H9 (cell line): ENCODE results near the gene TRPM4. TPM values are rescaled to one million over a fixed set of nuclear protein-coding genes. Genes with fewer than 3 reads are reported as not detected.
"Not testable (repeated sequence)": the region's sequence is repeated elsewhere in the genome, so short reads cannot be mapped to it uniquely, and the experiment has no call there.

ENCODE experiments used
- DNase-seq: peaks from one replicate; pipeline ENCODE4 v3.0.0-alpha.2; 2017
- H2AFZ ChIP-seq: one replicate; pipeline ENCODE4 v1.6.1; 2013; ENCODE audit warnings: mild to moderate bottlenecking, low read length, control low read depth, moderate library complexity
- H2AK5ac ChIP-seq: 2 replicates; pipeline ENCODE4 v1.6.1; 2013; ENCODE audit warnings: low read length, control low read depth, mixed read lengths; ENCODE audit not compliant: insufficient read length
- H2BK120ac ChIP-seq: one replicate; pipeline ENCODE4 v1.6.1; 2013; ENCODE audit warnings: low read depth, mild to moderate bottlenecking, low read length, control low read depth, inconsistent platforms; ENCODE audit not compliant: poor library complexity, severe bottlenecking
- H2BK12ac ChIP-seq: 2 replicates; pipeline ENCODE4 v1.6.1; 2013; ENCODE audit warnings: low read length, control low read depth, mixed read lengths, low read depth; ENCODE audit not compliant: insufficient read length
- H2BK15ac ChIP-seq: 2 replicates; pipeline ENCODE4 v1.6.1; 2013; ENCODE audit warnings: low read depth, low read length, control low read depth
- H2BK20ac ChIP-seq: one replicate; pipeline ENCODE4 v1.6.1; 2013; ENCODE audit warnings: low read depth, mild to moderate bottlenecking, low read length, control low read depth, inconsistent platforms; ENCODE audit not compliant: poor library complexity, severe bottlenecking
- H2BK5ac ChIP-seq: 2 replicates; pipeline ENCODE4 v1.6.1; 2013; ENCODE audit warnings: low read length, control low read depth, mixed read lengths; ENCODE audit not compliant: insufficient read length
- H3K14ac ChIP-seq: 2 replicates; pipeline ENCODE4 v1.6.1; 2013; ENCODE audit warnings: low read length, control low read depth; ENCODE audit not compliant: insufficient read depth
- H3K18ac ChIP-seq: 2 replicates; pipeline ENCODE4 v1.6.1; 2013; ENCODE audit warnings: low read depth, mild to moderate bottlenecking, mixed read lengths, low read length, control low read depth; ENCODE audit not compliant: insufficient read length
- H3K23ac ChIP-seq: 2 replicates; pipeline ENCODE4 v1.6.1; 2013; ENCODE audit warnings: low read length, control low read depth, mixed read lengths, low read depth; ENCODE audit not compliant: insufficient read length
- H3K23me2 ChIP-seq: 2 replicates; pipeline ENCODE4 v1.6.1; 2013; ENCODE audit warnings: low read depth, mild to moderate bottlenecking, mixed read lengths, low read length, control low read depth; ENCODE audit not compliant: insufficient read length, poor library complexity, severe bottlenecking
- H3K27ac ChIP-seq: 2 replicates; pipeline ENCODE4 v1.5.1; 2013; ENCODE audit warnings: low read length, control low read depth, mixed read lengths, low read depth; ENCODE audit not compliant: insufficient read length
- H3K27me3 ChIP-seq: 2 replicates; pipeline ENCODE4 v1.6.1; 2013; ENCODE audit warnings: low read length, control low read depth, inconsistent platforms; ENCODE audit not compliant: insufficient read depth
- H3K4ac ChIP-seq: 2 replicates; pipeline ENCODE4 v1.6.1; 2013; ENCODE audit warnings: low read depth, mild to moderate bottlenecking, control low read depth, inconsistent platforms, low read length, moderate library complexity
- H3K4me1 ChIP-seq: 2 replicates; pipeline ENCODE4 v1.6.1; 2013; ENCODE audit warnings: low read length, control low read depth, inconsistent platforms; ENCODE audit not compliant: insufficient read depth
- H3K4me2 ChIP-seq: 2 replicates; pipeline ENCODE4 v1.6.1; 2013; ENCODE audit warnings: low read length, control low read depth, mixed read lengths; ENCODE audit not compliant: insufficient read length, insufficient read depth
- H3K56ac ChIP-seq: 2 replicates; pipeline ENCODE4 v1.6.1; 2013; ENCODE audit warnings: low read depth, mild to moderate bottlenecking, mixed read lengths, low read length, control low read depth; ENCODE audit not compliant: insufficient read length
- H3K79me1 ChIP-seq: 2 replicates; pipeline ENCODE4 v1.6.1; 2013; ENCODE audit warnings: low read depth, mild to moderate bottlenecking, moderate library complexity, low read length, control low read depth, inconsistent platforms; ENCODE audit not compliant: insufficient read depth, poor library complexity, severe bottlenecking
- H3K79me2 ChIP-seq: 2 replicates; pipeline ENCODE4 v1.6.1; 2013; ENCODE audit warnings: low read length, control low read depth, inconsistent platforms; ENCODE audit not compliant: insufficient read depth
- H3K9ac ChIP-seq: 2 replicates; pipeline ENCODE4 v1.6.1; 2013; ENCODE audit warnings: low read length, control low read depth, mixed read lengths; ENCODE audit not compliant: insufficient read length; ENCODE audit errors: extremely low read depth
- H3K9me3 ChIP-seq: one replicate; pipeline ENCODE4 v1.6.1; 2013; ENCODE audit warnings: low read depth, low read length, inconsistent platforms; ENCODE audit not compliant: control insufficient read depth
- H3T11ph ChIP-seq: one replicate; pipeline ENCODE4 v1.6.1; 2013; ENCODE audit warnings: mild to moderate bottlenecking, low read length, control low read depth, inconsistent platforms
- H4K20me1 ChIP-seq: one replicate; pipeline ENCODE4 v1.6.1; 2013; ENCODE audit not compliant: control insufficient read depth, insufficient read length, insufficient read depth
- H4K5ac ChIP-seq: 2 replicates; pipeline ENCODE4 v1.6.1; 2013; ENCODE audit warnings: low read depth, mild to moderate bottlenecking, mixed read lengths, low read length, control low read depth; ENCODE audit not compliant: insufficient read length
- H4K8ac ChIP-seq: replicated peaks from 2 replicates; pipeline ENCODE4 v1.6.1; 2013; ENCODE audit warnings: low read length, control low read depth, mixed read lengths, low read depth; ENCODE audit not compliant: insufficient read length
- H4K91ac ChIP-seq: 2 replicates; pipeline ENCODE4 v1.6.1; 2013; ENCODE audit warnings: low read depth, mild to moderate bottlenecking, moderate library complexity, mixed read lengths, low read length, control low read depth; ENCODE audit not compliant: insufficient read length
- H3K27ac Mint-ChIP-seq, 3 experiments: 2 replicates in 2 of 3; 3 replicates in 1 of 3; pipeline ENCODE4 v1.8.0; 2020 to 2021; ENCODE audit warnings: mixed read lengths in 3 of 3, mild to moderate bottlenecking in 1 of 3, moderate library complexity in 1 of 3
- H3K27me3 Mint-ChIP-seq: 2 replicates; pipeline ENCODE4 v1.8.0; 2021; ENCODE audit warnings: low read depth, mild to moderate bottlenecking, moderate library complexity, mixed read lengths
- H3K36me3 Mint-ChIP-seq, 3 experiments: 2 replicates in 2 of 3; 3 replicates in 1 of 3; pipeline ENCODE4 v1.8.0; 2020 to 2021; ENCODE audit warnings: low read depth in 3 of 3, mixed read lengths in 3 of 3; ENCODE audit not compliant: insufficient read depth in 1 of 3
- H3K4me1 Mint-ChIP-seq, 2 experiments: 2 replicates each; pipeline ENCODE4 v1.8.0; 2020; ENCODE audit warnings: mixed read lengths in 2 of 2
- H3K4me3 Mint-ChIP-seq, 2 experiments: 2 replicates in 1 of 2; 3 replicates in 1 of 2; pipeline ENCODE4 v1.8.0; 2020 to 2021; ENCODE audit warnings: mild to moderate bottlenecking in 2 of 2, mixed read lengths in 2 of 2, moderate library complexity in 1 of 2
- H3K9me3 Mint-ChIP-seq, 2 experiments: 2 replicates in 1 of 2; 3 replicates in 1 of 2; pipeline ENCODE4 v1.8.0; 2020; ENCODE audit warnings: mild to moderate bottlenecking in 2 of 2, mixed read lengths in 2 of 2, moderate library complexity in 1 of 2
- WGBS: extraction: QIAGEN DNeasy Blood & Tissue Kit; methylation state at CpG from one replicate; pipeline ENCODE4 v1.1.7; 2013; ENCODE audit warnings: missing lambda C conversion rate, low lambda C conversion rate, mixed read lengths; ENCODE audit not compliant: insufficient read length; ENCODE audit errors: extremely low coverage; 5-methylcytosine and 5-hydroxymethylcytosine counted together
- total RNA-seq: library from RNA; stranded (reverse); gene quantifications from 2 replicates; pipeline ENCODE4 v1.2.1, GENCODE V29; 2021
- TF ChIP-seq, protein P1 (sequence below): fragments of 200-600 bp; sonication (generic); conservative IDR thresholded peaks from 3 replicates; pipeline ENCODE4 v1.8.0; 2021; ENCODE audit warnings: antibody characterized with exemption, mild to moderate bottlenecking

The TRPM4 gene
- total RNA-seq, 1 experiment from 2014 or later, result 6.9 TPM

DNA sequence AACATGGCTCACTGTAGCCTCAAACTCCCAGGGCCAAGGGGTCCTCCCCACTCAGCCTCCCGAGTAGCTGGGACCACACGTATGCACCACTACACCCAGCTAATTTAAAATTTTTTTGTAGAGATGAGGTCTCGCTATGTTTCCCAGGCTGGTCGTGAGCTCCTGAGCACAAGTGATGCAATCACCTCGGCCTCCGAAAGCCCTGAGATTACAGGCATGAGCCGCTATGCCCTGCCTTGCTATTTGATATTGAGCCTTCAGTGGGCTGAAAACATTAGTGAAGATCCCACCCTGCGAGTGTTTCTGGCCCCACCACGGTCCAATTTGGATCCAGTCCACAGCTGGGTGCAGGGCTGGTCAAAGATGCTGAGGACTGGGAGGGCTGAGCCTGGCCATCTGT lies 65.9 kb downstream of the TRPM4 start:
- no peaks in the 10 kb centered on the region for H3K9me3 Mint-ChIP-seq
- no peak overlapping the region; a peak in 1 of 5 replicates for H3K4me3 Mint-ChIP-seq
- Histone ChIP-seq H3K27ac (no peak overlapping the region), H3K14ac (no peak overlapping the region), H3K56ac (no peak overlapping the region), H3K27me3 (no peaks in the 10 kb centered on the region), H3K4ac (no peak overlapping the region), H2AFZ (no peak overlapping the region), H4K8ac (no peak overlapping the region), H2BK120ac (no peak overlapping the region), H2BK5ac (no peak overlapping the region), H3K18ac (no peak overlapping the region), H4K91ac (no peak overlapping the region), H2AK5ac (no peak overlapping the region), H3K23ac (no peak overlapping the region), H3K9ac (no peak overlapping the region), H3K79me2 (no peaks in the 10 kb centered on the region), H3K23me2 (peaks cover 3% of the 10 kb centered on the region), H3K4me2 (no peak overlapping the region), H2BK20ac (no peak overlapping the region), H2BK12ac (no peak overlapping the region), H3K9me3 (no peaks in the 10 kb centered on the region), H3T11ph (no peak overlapping the region), H2BK15ac (no peak overlapping the region), H4K5ac (no peak overlapping the region), H3K79me1 (no peaks in the 10 kb centered on the region), H3K4me1 (no peaks in the 10 kb centered on the region), H4K20me1 (no peaks in the 10 kb centered on the region)
- H3K36me3 Mint-ChIP-seq, result no peaks in the 10 kb centered on the region; a peak in 1 of 7 replicates
- TF ChIP-seq, protein P1, sequence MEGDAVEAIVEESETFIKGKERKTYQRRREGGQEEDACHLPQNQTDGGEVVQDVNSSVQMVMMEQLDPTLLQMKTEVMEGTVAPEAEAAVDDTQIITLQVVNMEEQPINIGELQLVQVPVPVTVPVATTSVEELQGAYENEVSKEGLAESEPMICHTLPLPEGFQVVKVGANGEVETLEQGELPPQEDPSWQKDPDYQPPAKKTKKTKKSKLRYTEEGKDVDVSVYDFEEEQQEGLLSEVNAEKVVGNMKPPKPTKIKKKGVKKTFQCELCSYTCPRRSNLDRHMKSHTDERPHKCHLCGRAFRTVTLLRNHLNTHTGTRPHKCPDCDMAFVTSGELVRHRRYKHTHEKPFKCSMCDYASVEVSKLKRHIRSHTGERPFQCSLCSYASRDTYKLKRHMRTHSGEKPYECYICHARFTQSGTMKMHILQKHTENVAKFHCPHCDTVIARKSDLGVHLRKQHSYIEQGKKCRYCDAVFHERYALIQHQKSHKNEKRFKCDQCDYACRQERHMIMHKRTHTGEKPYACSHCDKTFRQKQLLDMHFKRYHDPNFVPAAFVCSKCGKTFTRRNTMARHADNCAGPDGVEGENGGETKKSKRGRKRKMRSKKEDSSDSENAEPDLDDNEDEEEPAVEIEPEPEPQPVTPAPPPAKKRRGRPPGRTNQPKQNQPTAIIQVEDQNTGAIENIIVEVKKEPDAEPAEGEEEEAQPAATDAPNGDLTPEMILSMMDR, result no peak
- WGBS, result no CpG with 5 or more reads among the region's 9 CpGs
- peak overlapping the region in 1 of 3 experiments; percentile 79; a peak in 1 of 7 replicates for H3K27ac Mint-ChIP-seq
- no peak for DNase-seq
- peaks cover 4% of the 10 kb centered on the region for H3K27me3 Mint-ChIP-seq
- peaks cover 6 to 7% of the 10 kb centered on the region in 2 experiments; a peak in 3 of 4 replicates for H3K4me1 Mint-ChIP-seq

DNA sequence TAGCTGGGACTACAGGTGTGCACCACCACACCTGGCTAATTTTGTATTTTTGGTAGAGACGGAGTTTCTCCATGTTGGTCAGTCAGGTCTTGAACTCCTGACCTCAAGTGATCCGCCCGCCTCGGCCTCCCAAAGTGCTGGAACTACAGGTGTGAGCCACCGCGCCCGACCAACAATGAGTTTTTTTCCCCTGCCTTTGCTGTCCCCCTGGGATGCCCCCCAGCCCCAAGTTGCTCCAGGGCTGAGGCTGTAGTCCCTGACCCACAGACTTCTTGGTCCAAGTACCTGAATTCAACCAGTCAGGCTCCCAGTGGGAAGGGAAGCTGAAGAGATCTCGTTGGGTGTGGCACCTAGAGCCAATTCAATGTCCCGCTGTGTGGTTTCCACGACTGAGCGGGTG lies 66.8 kb downstream of the TRPM4 start:
- not testable (repeated sequence) for H4K91ac ChIP-seq, H3K56ac ChIP-seq, H3K79me2 ChIP-seq, H3K4me2 ChIP-seq, H2BK12ac ChIP-seq, H3K27ac ChIP-seq, H3K9me3 ChIP-seq, H3K23ac ChIP-seq, DNase-seq, H2BK15ac ChIP-seq, H3K27me3 Mint-ChIP-seq, H2BK120ac ChIP-seq, H3K4me1 ChIP-seq, H3K14ac ChIP-seq, H3K4me1 Mint-ChIP-seq, H3K79me1 ChIP-seq, H3T11ph ChIP-seq, H3K23me2 ChIP-seq, H2AFZ ChIP-seq, H3K36me3 Mint-ChIP-seq, H3K9ac ChIP-seq, H3K4me3 Mint-ChIP-seq, H2BK20ac ChIP-seq, H4K5ac ChIP-seq, H2BK5ac ChIP-seq, H3K4ac ChIP-seq, H4K20me1 ChIP-seq, H3K9me3 Mint-ChIP-seq, H3K27ac Mint-ChIP-seq, H2AK5ac ChIP-seq, H3K27me3 ChIP-seq, H4K8ac ChIP-seq
- WGBS, result no CpG with 5 or more reads among the region's 11 CpGs
- peak overlapping the region; percentile 42 for H3K18ac ChIP-seq
